Measurements from ENCODE around the gene KCNAB1.
"Not testable (repeated sequence)": the region's sequence is repeated elsewhere in the genome, so short reads cannot be mapped to it uniquely, and the experiment has no call there.

Gene KCNAB1

GRCh38 chr3:156137397-156137796 lies 17.0 kb downstream of the KCNAB1 start:
- DNase-seq (ENCODE audit: low spot score); FAIRE-seq: not testable (repeated sequence)

- no peak for DNase-seq (ENCODE audit: low spot score)
- no peak for FAIRE-seq
Measured at GRCh38 chr3:156140001-156140595, 19.7 kb downstream of the KCNAB1 start.

GRCh38 chr3:156142702-156143101 lies 22.3 kb downstream of the KCNAB1 start:
- no peak for FAIRE-seq
- no peak for DNase-seq (ENCODE audit: low spot score)

GRCh38 chr3:156143136-156143535 lies 22.8 kb downstream of the KCNAB1 start:
- DNase-seq (ENCODE audit: low spot score) (no peak), FAIRE-seq (no peak)

- FAIRE-seq (no peak), DNase-seq (ENCODE audit: low spot score) (no peak)
Measured at GRCh38 chr3:156144060-156144459, 23.7 kb downstream of the KCNAB1 start.

GRCh38 chr3:156145866-156146265 lies 25.5 kb downstream of the KCNAB1 start:
- DNase-seq (ENCODE audit: low spot score) (no peak), FAIRE-seq (no peak)

- DNase-seq (ENCODE audit: low spot score): no peak
- no peak for FAIRE-seq
Measured at GRCh38 chr3:156148345-156148945, 28.1 kb downstream of the KCNAB1 start.

- no peak for DNase-seq (ENCODE audit: low spot score)
- FAIRE-seq: no peak
Measured at GRCh38 chr3:156148946-156149381, 28.6 kb downstream of the KCNAB1 start.

GRCh38 chr3:156149876-156150275 lies 29.5 kb downstream of the KCNAB1 start:
- DNase-seq (ENCODE audit: low spot score): no peak

GRCh38 chr3:156150434-156151066 lies 30.2 kb downstream of the KCNAB1 start:
- peak; percentile 25 for DNase-seq (ENCODE audit: low spot score)
- no peak for FAIRE-seq

More at GRCh38 chr3:156149876-156150275, 29.5 kb downstream of the KCNAB1 start:
- FAIRE-seq: no peak

GRCh38 chr3:156151824-156152428 lies 31.5 kb downstream of the KCNAB1 start:
- no peak for FAIRE-seq
- peak; percentile 59 for DNase-seq (ENCODE audit: low spot score)

- FAIRE-seq (no peak), DNase-seq (ENCODE audit: low spot score) (no peak)
Measured at GRCh38 chr3:156158656-156159295, 38.4 kb downstream of the KCNAB1 start.

- FAIRE-seq (no peak), DNase-seq (ENCODE audit: low spot score) (no peak)
Measured at GRCh38 chr3:156160647-156161046, 40.3 kb downstream of the KCNAB1 start.

GRCh38 chr3:156161172-156161571 lies 40.8 kb downstream of the KCNAB1 start:
- DNase-seq (ENCODE audit: low spot score) (no peak), FAIRE-seq (no peak)

GRCh38 chr3:156163848-156164247 lies 43.5 kb downstream of the KCNAB1 start:
- FAIRE-seq (no peak), DNase-seq (ENCODE audit: low spot score) (no peak)

- FAIRE-seq: no peak
Measured at GRCh38 chr3:156166808-156167207, 46.4 kb downstream of the KCNAB1 start.

GRCh38 chr3:156170571-156170970 lies 50.2 kb downstream of the KCNAB1 start:
- no peak for DNase-seq (ENCODE audit: low spot score)
- FAIRE-seq: no peak

More at GRCh38 chr3:156166808-156167207, 46.4 kb downstream of the KCNAB1 start:
- DNase-seq (ENCODE audit: low spot score): no peak

GRCh38 chr3:156171281-156172267 lies 51.2 kb downstream of the KCNAB1 start:
- FAIRE-seq: no peak
- DNase-seq (ENCODE audit: low spot score): no peak

GRCh38 chr3:156172536-156172935 lies 52.2 kb downstream of the KCNAB1 start:
- no peak for FAIRE-seq

GRCh38 chr3:156174229-156174847 lies 54.0 kb downstream of the KCNAB1 start:
- DNase-seq (ENCODE audit: low spot score): no peak
- FAIRE-seq: no peak

More at GRCh38 chr3:156172536-156172935, 52.2 kb downstream of the KCNAB1 start:
- no peak for DNase-seq (ENCODE audit: low spot score)

All from urothelium cell line (cell line).